Measurements from ENCODE around the gene CABLES2.

GRCh38 chr20:62454904-62455636 lies 48.0 kb upstream of the CABLES2 start:
- TF ChIP-seq, protein P1, sequence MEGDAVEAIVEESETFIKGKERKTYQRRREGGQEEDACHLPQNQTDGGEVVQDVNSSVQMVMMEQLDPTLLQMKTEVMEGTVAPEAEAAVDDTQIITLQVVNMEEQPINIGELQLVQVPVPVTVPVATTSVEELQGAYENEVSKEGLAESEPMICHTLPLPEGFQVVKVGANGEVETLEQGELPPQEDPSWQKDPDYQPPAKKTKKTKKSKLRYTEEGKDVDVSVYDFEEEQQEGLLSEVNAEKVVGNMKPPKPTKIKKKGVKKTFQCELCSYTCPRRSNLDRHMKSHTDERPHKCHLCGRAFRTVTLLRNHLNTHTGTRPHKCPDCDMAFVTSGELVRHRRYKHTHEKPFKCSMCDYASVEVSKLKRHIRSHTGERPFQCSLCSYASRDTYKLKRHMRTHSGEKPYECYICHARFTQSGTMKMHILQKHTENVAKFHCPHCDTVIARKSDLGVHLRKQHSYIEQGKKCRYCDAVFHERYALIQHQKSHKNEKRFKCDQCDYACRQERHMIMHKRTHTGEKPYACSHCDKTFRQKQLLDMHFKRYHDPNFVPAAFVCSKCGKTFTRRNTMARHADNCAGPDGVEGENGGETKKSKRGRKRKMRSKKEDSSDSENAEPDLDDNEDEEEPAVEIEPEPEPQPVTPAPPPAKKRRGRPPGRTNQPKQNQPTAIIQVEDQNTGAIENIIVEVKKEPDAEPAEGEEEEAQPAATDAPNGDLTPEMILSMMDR (IDR thresholded peaks at IDR 0.05): no peak
- no peak for TF ChIP-seq POLR2A (IDR thresholded peaks at IDR 0.05)
